ENCODE data around the gene PTH2R. TPM values are rescaled to one million over a fixed set of nuclear protein-coding genes. Genes with fewer than 3 reads are reported as not detected.

Gene PTH2R
- total RNA-seq, 1 experiment from 2014 or later, result not detected

Other genes with a start within 250 kb of the PTH2R start
- not detected in 2 replicates for gene CRYGA, start 243.2 kb upstream of the PTH2R start, total RNA-seq (2014; rRNA removed)
- gene C2orf80, start 216.8 kb upstream of the PTH2R start, total RNA-seq (2014; rRNA removed), result not detected in 2 replicates
- gene IDH1, start 151.7 kb upstream of the PTH2R start, total RNA-seq (2014; rRNA removed), result 73.2 and 86.5 TPM in 2 replicates
- gene PIKFYVE, start 140.5 kb upstream of the PTH2R start, total RNA-seq (2014; rRNA removed), result 17.2 and 20.9 TPM in 2 replicates

All from LHCN-M2 (cell line).